NCI-H2029 treated with DMSO at 0.1 percent for 48 hours (cell line): ENCODE measurements around the gene OR52H1.

Source experiments
- DNase-seq: peaks from one replicate; lab custom pipeline; 2025; lab: John Stamatoyannopoulos, UW

Gene OR52H1

GRCh38 chr11:5531053-5531831 lies 17.1 kb downstream of the OR52H1 start:
- DNase-seq = no peak

- DNase-seq = no peak
These were observed 19.8 kb downstream of the OR52H1 start for GRCh38 chr11:5528495-5528894.

GRCh38 chr11:5527716-5528115 lies 20.6 kb downstream of the OR52H1 start:
- no peak for DNase-seq

GRCh38 chr11:5524756-5525155 lies 23.6 kb downstream of the OR52H1 start:
- no peak for DNase-seq

GRCh38 chr11:5522308-5522707 lies 26.0 kb downstream of the OR52H1 start:
- DNase-seq = no peak

GRCh38 chr11:5521540-5521939 lies 26.8 kb downstream of the OR52H1 start:
- no peak for DNase-seq

GRCh38 chr11:5516599-5516998 lies 31.7 kb downstream of the OR52H1 start, which contains the start of gene UBQLNL:
Gene UBQLNL, minus strand, starts transcription at chr11:5516699. Its CDS starts 258 bp downstream, at chr11:5516441.
- no peak for DNase-seq

- DNase-seq = no peak
These were observed 33.5 kb downstream of the OR52H1 start for GRCh38 chr11:5514841-5515240.

- DNase-seq = no peak
These were observed 38.5 kb downstream of the OR52H1 start, which contains the start of gene UBQLN3 for GRCh38 chr11:5509803-5510202. Gene UBQLN3, minus strand, starts transcription at chr11:5509957. Its CDS starts 399 bp downstream, at chr11:5509558.

- no peak for DNase-seq
These were observed 39.7 kb downstream of the OR52H1 start for GRCh38 chr11:5508605-5509004.

GRCh38 chr11:5507933-5508305 lies 40.4 kb downstream of the OR52H1 start:
- DNase-seq = no peak

- no peak for DNase-seq
These were observed 41.0 kb downstream of the OR52H1 start for GRCh38 chr11:5507177-5507932.

- no peak for DNase-seq
These were observed 42.8 kb downstream of the OR52H1 start for GRCh38 chr11:5505363-5506048.

- no peak for DNase-seq
These were observed 43.9 kb downstream of the OR52H1 start for GRCh38 chr11:5504403-5504921.

GRCh38 chr11:5500393-5500801 lies 47.9 kb downstream of the OR52H1 start:
- no peak for DNase-seq

GRCh38 chr11:5499671-5500070 lies 48.7 kb downstream of the OR52H1 start:
- no peak for DNase-seq
